NCI-H524 (cell line): Measurements from ENCODE around the gene HFM1.
"Not testable (repeated sequence)": the region's sequence is repeated elsewhere in the genome, so short reads cannot be mapped to it uniquely, and the experiment has no call there.

Source experiments
- DNase-seq, 2 experiments: peaks; one replicate each; lab custom pipeline; 2025; lab: John Stamatoyannopoulos, UW

HFM1 gene, protein sequence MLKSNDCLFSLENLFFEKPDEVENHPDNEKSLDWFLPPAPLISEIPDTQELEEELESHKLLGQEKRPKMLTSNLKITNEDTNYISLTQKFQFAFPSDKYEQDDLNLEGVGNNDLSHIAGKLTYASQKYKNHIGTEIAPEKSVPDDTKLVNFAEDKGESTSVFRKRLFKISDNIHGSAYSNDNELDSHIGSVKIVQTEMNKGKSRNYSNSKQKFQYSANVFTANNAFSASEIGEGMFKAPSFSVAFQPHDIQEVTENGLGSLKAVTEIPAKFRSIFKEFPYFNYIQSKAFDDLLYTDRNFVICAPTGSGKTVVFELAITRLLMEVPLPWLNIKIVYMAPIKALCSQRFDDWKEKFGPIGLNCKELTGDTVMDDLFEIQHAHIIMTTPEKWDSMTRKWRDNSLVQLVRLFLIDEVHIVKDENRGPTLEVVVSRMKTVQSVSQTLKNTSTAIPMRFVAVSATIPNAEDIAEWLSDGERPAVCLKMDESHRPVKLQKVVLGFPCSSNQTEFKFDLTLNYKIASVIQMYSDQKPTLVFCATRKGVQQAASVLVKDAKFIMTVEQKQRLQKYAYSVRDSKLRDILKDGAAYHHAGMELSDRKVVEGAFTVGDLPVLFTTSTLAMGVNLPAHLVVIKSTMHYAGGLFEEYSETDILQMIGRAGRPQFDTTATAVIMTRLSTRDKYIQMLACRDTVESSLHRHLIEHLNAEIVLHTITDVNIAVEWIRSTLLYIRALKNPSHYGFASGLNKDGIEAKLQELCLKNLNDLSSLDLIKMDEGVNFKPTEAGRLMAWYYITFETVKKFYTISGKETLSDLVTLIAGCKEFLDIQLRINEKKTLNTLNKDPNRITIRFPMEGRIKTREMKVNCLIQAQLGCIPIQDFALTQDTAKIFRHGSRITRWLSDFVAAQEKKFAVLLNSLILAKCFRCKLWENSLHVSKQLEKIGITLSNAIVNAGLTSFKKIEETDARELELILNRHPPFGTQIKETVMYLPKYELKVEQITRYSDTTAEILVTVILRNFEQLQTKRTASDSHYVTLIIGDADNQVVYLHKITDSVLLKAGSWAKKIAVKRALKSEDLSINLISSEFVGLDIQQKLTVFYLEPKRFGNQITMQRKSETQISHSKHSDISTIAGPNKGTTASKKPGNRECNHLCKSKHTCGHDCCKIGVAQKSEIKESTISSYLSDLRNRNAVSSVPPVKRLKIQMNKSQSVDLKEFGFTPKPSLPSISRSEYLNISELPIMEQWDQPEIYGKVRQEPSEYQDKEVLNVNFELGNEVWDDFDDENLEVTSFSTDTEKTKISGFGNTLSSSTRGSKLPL (N-terminal part only)

DNA sequence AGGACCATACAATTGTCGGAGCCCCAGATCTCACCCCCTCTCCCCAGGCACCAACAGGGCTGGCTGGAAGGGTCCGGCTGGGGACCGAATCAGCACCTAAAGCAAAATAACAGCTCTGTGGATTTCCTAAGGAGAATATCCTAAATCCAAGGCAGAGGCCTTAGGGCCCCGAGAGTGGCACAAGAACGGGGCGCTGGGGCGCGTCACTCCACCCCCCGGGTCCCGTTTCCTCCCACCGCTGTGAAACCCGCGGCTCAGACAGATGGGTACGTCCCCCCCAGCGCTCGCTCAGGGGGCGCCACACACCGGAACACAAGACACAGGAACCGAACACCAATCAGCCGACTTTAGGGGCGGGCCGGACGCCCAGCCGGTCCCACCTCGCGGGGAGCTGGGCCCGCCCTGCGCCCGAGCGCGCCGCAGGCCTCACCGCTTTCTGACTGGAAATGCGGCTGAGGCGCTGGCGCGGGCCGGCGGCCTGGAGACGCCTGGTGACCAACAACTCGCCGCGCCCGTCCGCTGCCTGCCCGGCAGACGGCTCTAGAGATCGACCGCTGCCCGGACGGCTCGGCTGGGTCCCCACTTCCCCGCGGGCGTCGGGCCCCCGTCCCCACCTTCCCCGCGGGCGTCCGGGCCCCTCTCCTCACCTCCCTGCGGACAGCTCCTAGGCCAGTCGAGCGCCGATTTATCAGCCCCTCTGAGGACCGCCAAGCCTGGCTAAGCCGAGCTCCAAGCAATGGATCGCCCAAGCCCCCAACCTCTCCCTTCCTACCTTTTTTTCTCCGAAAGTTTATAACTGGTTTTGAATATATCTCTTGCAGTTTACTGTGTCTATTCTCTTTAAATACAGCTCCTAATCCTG lies at the start of gene HFM1:
Gene HFM1 (minus strand): TSS at position 687 of the 862 bp plus-strand sequence. CDS start 3,755 bp downstream, outside the sequence.
- peak; percentile 77 to 92 for DNase-seq

DNA sequence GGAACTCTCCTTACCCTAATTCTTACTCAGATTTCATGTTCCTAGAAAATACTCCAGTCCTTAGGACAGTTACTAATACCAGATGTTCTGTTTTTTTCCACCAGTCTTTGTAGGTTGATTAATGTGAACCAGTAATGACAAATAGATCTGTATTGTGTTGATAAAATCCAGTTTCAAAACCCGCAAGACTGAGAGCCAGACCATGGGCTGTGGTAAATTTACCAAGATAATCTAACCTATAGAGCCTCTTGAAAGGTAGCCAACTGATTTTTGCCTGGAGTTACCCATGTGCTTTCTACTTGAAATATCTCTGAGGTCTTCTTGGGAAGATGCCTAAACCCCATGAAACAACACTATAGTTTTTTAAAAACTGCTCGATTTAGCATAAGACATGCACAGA lies 49.5 kb upstream of the HFM1 start:
- no peak for DNase-seq

DNA sequence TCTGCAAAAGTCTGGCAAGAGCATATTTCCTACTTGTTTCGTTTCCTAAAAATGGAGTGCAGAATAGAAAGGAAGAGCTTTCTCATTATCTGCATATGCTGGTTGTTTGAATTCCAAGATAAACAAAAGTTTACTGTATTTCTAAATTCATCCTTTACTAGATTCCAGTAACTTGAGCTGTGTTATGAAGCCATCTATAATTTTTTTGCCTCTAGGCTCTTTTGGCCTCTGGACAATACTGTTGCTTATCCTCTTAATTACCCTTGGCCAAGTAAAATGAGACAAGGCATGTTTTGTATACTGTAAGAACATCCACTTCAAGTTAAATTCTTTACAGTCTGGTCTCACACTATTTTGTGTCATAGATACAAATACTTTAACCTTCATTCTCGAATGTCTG lies 45.6 kb upstream of the HFM1 start:
- DNase-seq, result no peak

DNA sequence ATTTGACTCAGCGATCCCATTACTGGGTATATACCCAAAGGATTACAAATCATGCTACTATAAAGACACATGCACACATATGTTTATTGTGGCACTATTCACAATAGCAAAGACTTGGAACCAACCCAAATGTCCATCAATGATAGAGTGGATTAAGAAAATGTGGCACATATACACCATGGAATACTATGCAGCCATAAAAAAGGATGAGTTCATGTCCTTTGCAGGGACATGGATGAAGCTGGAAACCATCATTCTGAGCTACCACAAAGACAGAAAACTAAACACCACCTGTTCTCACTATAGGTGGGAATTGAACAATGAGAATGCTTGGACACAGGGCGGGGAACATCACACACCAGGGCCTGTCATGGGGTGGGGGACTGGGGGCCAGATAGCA lies 43.1 kb upstream of the HFM1 start:
- DNase-seq, result not testable (repeated sequence)

DNA sequence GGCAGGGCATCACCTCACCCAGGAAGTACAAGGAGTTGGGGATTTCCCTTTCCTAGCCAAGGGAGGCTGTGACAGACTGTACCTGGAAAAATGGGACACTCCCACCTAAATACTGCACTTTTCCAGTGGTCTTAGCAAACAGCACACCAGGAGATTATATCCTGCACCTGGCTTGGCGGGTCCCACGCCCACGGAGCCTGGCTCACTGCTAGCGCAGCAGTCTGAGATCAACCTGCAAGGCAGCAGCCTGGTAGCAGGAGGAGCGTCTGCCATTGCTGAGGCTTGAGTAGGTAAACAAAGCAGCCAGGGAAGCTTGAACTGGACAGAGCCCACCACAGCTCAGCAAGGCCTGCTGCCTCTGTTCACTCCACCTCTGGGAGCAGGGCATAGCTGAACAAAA lies 37.3 kb upstream of the HFM1 start:
- not testable (repeated sequence) for DNase-seq

DNA sequence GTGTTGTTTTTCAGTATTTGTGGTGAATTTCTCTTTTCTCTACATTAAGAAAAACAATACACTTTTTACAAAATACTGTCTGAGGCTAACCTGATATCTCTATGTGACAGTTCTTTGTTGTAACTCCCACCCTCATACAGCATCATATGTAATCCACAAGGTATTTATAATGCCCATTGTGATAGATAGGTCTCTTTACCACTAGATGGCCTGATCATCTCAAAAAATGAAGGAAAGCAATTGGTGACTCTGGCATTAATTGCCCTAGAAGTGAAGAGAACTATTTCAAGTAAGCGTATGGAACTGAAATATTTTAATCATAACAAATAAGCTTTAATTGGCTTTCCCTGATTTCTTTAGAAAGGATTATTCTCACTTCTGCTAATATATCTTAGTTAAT lies 36.2 kb upstream of the HFM1 start:
- DNase-seq, result peak in 1 of 2 experiments; percentile 34

DNA sequence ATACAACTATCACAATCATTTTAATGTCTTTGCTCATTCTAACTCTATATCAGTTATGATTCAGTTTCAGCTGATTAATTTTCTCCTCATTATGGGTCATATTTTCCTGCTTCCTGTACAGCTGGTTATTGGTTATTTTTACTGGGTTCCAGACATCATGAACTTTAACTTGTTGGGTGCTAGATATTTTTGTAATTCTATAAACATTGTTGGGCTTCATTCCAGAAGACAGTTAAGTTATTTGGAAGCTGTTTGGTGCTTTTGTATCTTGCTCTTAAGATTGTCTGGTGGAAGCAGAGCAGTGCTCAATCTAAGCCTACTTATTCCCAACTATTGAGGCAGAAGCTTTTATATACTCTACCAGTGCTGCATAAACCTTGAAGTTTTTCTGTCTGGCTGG lies 34.4 kb upstream of the HFM1 start:
- DNase-seq, result no peak

DNA sequence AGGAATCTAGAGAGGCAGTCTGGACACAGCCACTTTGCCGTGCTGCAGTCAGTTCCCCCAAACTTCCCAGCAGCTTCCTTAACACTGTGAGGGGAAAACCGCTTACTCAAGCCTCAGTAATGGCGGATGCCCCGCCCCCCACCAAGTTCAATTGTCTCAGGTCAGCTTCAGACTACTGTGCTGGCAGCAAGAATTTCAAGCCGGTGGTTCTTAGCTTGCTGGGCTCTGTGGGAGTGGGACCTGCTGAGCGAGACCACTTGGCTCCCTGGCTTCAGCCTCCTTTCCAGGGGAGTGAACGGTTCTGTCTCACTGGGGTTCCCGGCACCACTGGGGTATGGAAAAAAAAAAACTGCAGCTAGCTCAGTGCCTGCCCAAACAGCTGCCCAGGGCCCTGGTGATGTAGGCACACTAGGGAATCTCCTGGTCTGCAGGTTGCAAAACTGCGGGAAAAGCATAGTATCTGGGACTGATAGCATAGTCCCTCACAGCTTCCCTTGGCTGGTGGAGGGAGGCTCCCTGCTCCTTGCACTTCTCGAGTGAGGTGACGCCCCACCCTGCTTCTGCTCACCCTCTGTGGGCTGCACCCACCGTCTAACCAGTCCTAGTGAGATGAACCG lies 23.7 kb upstream of the HFM1 start:
- DNase-seq, result peak in 1 of 2 experiments; percentile 4

DNA sequence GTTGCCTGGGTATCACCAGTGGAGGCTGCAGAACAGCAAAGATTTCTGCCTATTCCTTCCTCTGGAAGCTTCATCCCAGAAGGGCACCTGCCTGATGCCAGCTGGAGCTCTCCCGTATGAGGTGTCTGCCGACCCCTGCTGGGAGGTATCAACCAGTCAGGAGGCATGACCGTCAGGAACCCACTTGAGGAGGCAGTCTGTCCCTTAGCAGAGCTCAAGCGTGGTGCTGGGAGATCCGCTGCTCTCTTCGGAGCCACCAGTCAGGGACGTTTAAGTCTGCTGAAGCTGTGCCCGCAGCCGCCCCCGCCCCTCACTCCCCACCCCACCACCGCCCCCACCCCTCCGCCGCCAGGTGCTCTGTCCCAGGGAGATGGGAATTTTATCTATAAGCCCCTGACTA lies 23.1 kb upstream of the HFM1 start:
- DNase-seq, result peak in 1 of 2 experiments; percentile 28

DNA sequence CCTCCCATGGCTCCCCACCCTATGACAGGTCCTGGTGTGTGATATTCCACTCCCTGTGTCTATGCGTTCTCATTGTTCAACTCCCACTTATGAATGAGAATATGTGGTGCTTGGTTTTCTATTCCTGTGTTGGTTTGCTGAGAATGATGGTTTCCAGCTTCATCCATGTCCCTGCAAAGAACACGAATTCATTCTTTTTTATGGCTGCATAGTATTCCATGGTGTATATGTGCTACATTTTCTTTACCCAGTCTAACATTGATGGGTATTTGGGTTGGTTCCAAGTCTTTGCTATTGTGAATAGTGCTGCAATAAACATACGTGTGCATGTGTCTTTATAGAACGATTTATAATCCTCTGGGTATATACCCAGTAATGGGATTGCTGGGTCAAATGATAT lies 17.9 kb upstream of the HFM1 start:
- DNase-seq, result not testable (repeated sequence)

DNA sequence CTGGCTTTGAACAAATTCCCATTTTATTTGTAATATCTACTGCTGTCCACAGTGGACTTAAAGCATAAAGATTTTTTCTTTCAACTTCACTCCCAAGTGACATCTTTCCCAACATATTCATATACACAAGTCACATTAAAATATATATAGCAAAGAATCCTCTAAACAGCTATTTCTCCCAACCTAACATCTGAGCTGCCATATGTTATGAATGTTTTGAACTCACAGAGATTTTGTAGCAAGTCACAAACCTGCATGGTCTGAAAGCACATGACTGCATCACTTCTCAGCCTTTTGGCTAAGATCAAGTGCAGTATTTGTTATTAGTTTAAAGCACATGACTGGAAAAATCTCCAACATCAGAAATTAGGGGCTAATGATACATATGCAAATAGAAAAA lies 7.7 kb upstream of the HFM1 start:
- no peak for DNase-seq

DNA sequence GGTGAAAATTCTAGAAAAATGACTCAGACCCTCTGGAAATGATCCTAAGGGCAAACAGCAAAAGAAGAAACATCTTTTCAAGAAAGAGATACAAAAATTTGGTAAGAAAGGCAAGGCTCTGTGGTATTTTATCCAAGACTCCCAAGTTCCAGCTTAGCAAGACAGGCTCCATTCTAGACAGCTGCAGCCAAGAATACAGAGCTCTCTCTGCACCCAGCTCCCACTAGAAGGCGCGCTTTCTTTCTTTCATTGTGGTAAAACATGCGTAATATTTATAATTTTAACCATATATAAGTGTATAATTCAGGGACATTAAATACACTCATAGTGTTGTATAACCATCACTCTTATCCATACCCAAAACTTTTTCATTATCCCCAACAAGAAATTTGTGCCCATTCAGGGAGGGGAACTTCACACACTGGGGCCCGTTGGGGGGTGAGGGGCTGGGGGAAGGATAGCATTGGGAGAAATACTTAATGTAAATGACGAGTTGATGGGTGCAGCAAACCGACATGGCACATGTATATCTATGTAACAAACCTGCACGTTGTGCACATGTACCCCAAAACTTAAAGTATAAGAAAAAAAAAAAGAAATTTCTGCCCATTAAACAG lies 2.2 kb upstream of the HFM1 start:
- DNase-seq, result no peak

DNA sequence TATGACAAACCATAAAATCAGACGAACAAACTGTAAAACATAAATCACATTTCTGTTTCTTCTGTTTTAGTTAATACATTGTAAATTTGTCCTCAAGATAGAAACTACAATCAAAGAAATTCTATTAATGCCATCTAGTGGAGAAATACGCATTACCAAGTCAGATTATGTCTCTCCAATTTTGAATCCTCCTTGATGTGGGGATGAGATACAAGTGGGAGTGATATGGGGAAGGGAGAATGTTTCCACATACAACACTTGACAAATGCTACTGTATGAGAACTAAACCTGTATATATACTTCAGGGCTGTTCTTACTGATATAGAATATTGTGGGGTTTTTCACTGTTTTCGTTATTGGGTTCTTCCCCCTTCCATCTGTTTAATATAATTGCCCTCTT lies 2.6 kb downstream of the HFM1 start:
- DNase-seq, result peak in 1 of 2 experiments; percentile 41

DNA sequence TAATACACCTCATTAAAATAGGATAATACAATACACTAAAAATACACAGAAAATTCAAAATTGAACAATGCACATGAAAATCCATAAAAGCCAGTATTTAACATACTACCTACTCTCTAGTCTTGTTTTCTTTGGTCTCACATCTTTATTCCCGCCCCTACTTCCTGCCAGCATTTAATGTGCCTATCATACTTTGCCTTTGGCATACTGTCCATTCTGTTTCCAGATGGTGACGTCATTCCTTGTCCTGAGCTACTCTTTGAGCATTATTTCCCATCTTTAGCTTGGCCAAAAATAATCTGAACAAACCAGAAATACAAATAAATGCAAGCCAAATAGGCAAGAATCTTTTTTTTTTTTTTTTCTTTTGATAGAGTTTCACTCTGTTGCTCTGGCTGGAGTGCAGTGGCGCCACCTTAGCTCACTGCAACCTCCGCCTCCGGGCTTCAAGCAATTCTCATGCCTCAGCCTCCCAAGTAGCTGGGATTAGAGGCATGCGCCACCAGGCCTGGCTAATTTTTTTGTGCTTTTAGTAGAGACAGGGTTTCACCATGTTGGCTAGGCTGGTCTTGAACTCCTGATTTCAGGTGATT lies 4.4 kb downstream of the HFM1 start:
- DNase-seq, result no peak

DNA sequence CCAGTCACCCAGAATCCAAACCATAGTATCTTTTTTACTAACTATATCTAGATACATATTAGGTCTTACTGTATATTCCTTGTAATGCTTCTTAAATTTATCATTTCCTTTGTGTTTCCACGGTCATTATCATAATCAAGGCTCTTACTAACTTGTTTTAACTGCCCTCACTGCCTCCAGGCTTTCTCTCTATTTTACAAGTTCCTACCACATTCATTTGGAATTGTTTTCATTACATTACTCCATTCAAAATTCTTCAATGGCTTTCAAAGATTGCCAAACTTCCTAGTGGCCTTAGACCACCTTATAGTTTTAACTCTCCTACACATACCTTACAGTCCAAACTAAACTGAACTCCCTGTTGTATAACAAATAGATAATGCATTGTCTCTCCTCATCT lies 6.3 kb downstream of the HFM1 start:
- DNase-seq, result no peak

DNA sequence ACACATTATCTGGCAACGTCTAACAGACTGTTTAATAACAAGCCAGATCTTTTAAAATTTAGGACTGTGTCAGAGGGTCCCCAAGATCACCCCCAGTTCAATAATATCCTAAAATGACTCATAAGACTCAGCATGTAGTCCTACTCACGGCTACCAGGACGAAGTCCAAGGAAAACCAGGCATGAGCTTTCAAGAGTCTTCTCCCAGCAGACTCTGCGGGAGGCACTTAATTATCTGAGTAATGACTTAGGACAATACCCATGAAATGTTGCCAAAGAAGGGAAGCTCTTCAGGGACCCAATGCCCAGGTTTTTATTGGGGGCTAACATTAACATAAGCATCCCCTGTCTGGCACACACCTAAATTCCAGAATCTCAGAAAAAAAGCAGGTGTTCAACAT lies 7.0 kb downstream of the HFM1 start:
- no peak for DNase-seq

DNA sequence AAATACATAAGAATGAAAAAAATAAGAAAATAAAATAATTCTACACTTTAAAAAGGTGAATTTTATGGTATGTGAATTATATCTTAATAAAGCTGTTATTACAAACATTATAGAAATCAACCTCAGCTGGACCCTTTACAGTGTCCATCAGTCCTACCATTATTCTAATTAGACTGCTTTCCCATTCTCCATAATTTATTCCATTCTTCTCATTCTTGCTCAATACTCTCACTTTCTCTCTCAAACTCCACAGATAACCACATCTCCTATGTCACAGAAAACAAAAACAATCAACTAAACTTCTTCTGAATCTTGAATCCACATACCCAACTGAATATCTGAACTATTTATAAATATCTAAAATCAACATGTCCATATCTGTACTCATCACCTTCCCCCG lies 11.6 kb downstream of the HFM1 start:
- no peak for DNase-seq

DNA sequence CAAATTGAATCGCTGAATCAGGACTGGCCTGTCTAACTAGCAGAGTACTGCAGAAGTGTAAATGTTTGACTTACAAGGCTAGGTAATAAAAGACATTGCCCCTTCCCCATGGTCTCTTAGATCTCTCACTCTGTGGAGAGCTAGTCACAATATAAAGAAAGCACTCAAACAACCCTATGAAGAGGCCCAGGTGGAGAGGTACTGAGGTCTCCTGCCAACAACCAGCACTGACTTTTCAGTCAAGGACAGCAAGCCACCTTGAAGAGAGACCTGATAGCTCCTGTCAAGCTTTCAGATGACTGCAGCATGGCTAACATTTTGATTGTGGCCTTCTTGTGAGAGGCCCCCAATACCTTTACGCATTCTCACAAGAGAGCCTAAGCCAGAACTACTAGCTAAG lies 18.5 kb downstream of the HFM1 start:
- no peak for DNase-seq

DNA sequence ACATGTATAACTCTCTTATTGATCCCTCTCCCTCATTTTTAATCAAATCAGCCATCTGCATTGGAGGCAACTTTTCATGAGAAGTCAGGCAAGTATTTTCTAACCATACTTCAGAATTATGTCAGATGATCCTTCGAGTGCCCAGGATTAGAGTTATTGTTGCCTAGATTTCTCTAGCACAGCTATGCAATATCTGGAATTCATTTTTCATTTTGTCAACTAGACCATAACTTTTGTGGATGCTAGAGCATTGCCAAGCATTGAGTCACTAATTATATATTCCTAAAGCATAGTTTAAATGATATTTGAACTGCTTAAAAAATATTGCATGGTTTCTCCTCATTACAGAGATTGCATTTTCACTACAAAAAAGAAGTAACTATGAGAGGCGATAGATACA lies 21.2 kb downstream of the HFM1 start:
- DNase-seq, result no peak

DNA sequence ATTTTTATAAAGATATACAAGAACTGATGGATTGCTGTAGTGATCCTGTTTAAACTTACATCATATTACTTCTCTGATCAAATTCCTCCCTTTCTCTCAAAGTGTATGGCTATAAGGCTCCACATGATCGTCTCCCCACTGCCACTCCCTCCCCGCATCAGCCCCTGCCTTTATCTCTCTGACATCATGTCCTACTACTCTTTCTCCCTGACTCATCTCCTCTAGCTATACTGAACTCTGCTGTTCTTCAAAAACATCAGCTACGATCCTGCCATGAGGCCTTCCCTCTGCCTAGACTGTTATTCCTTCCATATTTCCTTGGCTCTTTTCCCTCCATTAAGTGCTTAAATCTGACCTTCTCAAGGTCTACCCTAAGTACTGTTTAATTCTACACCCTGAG lies 22.8 kb downstream of the HFM1 start:
- DNase-seq, result no peak
